Cardiac fibroblast (primary cell): ENCODE measurements around the gene HSPA1A.
"Not testable (repeated sequence)": the region's sequence is repeated elsewhere in the genome, so short reads cannot be mapped to it uniquely, and the experiment has no call there.

ENCODE experiments used
- DNase-seq, 2 donors: peaks; one replicate each; pipeline versions ENCODE4 v3.0.0 to v3.0.0-alpha.2; 2010; ENCODE audit warnings: low read depth in 2 of 2
- H3K4me3 ChIP-seq, 2 donors: replicated peaks in 1 of 2; 1 replicate in 1 of 2; 2 replicates in 1 of 2; pipeline ENCODE4 v1.5.1; 2011; ENCODE audit warnings: low read depth in 2 of 2, low read length in 2 of 2, mild to moderate bottlenecking in 2 of 2, moderate library complexity in 1 of 2
- CTCF ChIP-seq: IDR thresholded peaks from one replicate; pipeline ENCODE4 v1.5.1; 2011; ENCODE audit warnings: low read depth, mild to moderate bottlenecking, low read length, inconsistent platforms

HSPA1A gene

GRCh38 chr6:31805939-31806469, 9.3 kb upstream of the HSPA1A start:
- no peak for TF ChIP-seq CTCF
- no peak for DNase-seq
- H3K4me3 ChIP-seq = peak overlapping the region; percentile 65 to 82

DNA sequence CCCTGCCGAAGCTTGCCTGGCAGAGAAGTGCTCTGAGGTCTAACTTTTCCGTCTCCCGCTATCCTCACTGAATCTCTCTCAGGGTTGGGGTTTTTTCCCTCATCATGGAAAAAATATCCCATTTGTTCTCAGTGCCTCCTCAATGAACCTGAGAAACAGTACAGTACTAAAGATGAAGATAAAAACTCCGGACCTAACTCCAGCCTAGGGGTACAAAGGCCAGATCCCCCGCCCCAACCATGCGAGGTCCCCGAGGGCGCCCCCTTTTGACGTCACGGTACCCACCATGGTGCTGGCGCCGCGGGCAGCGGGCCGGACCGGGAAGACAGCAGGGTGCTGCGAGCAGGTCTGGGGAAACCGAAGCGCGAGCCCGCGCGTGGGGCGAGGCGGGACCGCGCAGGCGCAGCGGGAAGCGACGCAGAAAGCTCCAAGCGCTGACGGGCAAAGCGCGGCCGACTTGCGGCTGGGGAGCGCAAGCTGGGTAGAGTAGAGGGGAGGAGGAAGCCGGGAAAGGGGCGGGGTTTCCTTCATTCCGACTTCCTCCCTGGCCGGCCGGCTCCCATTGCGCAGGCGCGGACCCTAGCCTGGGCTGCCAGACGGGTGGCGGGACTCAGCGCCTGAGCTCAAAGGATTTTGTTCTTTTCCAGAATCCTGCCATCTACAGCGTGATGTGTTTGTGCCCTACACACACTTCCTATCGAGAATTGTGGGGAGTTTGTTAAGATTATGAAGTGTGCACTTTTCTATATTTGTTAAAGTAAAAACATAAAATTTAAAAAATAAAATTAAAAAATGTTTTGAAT, 8.7 kb upstream of the HSPA1A start, which contains the start of gene LSM2:
Gene LSM2 (minus strand): TSS at position 497 of the 803 bp plus-strand sequence. CDS start 209 bp downstream, at position 288.
- peak within 1 kb of the TSS; percentile 65 to 82 for H3K4me3 ChIP-seq
- TF ChIP-seq CTCF = no peak
- peak; percentile 97 to 98 for DNase-seq

- H3K4me3 ChIP-seq, DNase-seq: not testable (repeated sequence)
Measured at GRCh38 chr6:31808599-31808998, 6.7 kb upstream of the HSPA1A start.

DNA sequence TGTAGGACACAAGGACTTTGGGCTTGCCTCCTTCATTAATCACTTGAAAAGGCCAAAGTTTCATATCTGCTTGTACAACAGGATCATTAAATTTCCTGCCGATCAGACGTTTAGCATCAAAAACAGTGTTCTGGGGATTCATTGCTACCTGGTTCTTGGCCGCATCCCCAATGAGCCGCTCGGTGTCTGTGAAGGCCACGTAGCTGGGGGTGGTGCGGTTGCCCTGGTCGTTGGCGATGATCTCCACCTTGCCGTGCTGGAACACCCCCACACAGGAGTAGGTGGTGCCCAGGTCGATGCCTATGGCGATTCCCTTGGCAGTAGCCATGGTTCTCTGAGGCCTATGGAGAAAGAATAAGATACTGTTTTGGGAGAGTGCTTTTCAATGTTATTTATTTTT, 3.7 kb upstream of the HSPA1A start:
- TF ChIP-seq CTCF = no peak
- no peak for DNase-seq
- no peak overlapping the region for H3K4me3 ChIP-seq

GRCh38 chr6:31813465-31813849, 1.9 kb upstream of the HSPA1A start:
- no peak for TF ChIP-seq CTCF
- no peak for DNase-seq
- no peak overlapping the region for H3K4me3 ChIP-seq

DNA sequence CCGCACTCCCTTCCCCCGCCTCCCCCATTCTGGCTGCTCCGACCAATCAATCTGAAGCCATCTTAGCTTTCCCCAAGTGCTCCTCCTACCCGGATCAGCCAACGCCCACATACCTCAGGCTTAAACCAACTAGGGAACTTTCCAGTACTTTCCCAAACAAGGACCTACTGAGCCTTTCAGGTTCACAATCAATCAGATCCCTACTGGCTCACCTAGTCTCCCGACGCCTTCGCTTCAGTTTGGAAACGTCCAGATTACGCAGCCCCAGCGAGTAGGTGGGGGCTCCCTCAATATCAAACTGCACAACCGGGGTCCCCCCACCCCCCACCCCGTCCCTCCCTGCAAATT, 692 bp upstream of the HSPA1A start:
- peak; percentile 98 for DNase-seq
- TF ChIP-seq CTCF = no peak
- H3K4me3 ChIP-seq = peak overlapping the region; percentile 66 to 74

- peak; percentile 41 to 43 for DNase-seq
- H3K4me3 ChIP-seq = peak overlapping the region; percentile 47
Measured at GRCh38 chr6:31817133-31817928, 2.0 kb downstream of the HSPA1A start.

DNA sequence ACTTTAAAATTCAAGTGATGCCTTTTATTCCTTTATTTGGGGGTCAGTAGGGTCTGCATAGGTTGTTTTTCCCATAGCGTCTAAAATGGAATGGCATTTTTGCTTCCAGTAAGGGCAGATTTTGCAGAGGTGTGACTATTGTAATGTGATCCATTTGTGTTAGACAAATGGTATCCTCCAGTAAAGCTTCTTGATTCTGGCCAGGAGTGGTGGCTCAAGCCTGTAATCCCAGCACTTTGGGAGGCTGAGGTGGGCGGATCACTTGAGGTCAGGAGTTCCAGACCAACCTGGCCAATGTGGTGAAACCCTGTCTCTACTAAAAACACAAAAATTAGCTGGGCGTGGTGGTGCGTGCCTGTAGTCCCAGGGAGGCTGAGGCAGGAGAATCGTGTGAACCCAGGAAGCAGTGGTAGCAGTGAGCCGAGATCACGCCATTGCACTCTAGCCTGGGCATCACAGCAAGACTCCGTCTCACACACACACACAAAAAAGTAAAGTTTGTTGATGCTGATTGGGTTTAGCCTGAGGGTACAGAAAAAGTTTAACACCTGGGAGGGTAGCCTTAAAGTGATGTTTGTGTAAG, 2.7 kb downstream of the HSPA1A start:
- H3K4me3 ChIP-seq = peak overlapping the region; percentile 0 to 47
- DNase-seq = not testable (repeated sequence)
